ENCODE measurements around the gene CDH23.
A peak's percentile ranks its signal among the peaks of the same experiment; 100 is the strongest.

CDH23 gene

DNA sequence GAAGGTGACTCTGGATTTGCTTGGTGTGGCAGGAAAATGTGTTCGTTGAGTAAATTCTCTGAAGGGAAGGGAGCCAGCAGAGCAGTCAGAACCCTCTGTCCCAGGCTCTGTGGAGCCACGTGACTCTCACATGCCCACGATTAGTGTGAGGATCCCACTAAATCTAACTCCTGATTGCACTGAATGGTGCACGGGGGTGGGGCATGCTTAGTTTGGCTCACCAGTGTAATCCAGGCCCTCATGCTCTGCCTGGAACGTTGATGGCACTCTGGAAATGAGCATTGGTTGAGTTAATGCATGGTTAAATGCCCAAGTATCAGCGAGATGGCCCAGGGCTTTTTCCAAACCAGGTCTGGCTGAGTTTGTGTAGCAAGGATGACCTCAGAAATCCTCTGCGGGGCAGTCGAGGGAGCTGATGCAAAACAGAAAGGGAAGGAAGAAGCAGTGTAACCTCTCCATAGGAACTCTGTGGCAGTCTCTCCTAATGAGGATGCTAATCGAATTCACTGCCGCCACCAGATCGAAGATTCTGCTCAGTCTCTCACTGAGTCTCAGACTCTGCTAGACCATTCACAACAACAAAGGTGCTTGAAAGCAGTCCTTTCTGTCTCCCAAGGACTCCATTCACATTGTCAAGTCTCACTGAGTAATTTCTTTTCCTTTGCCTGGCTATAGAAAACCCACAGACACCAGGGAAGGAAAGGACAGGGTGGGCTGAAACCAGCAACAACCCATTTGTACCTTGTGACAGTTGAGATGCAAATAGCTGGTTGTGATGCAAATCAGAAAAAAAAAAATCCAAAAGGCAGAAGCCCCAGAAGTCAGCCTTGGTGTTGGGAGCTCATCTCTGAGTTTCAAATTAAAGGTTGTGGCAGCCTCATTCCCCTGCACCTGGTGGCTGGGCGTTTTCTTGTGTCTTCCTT lies 224.8 kb downstream of the CDH23 start:
- no peak for DNase-seq
- TF ChIP-seq GATA1 (IDR thresholded peaks at IDR 0.05; ENCODE audit: low read depth, low read length) (no peak), POLR2A (IDR thresholded peaks at IDR 0.05; ENCODE audit: low read length) (no peak)

GRCh38 chr10:71622154-71622526 lies 225.4 kb downstream of the CDH23 start:
- TF ChIP-seq GATA1 (IDR thresholded peaks at IDR 0.05; ENCODE audit: low read depth, low read length) (no peak), POLR2A (IDR thresholded peaks at IDR 0.05; ENCODE audit: low read length) (no peak)

GRCh38 chr10:71622616-71623015 lies 225.9 kb downstream of the CDH23 start:
- TF ChIP-seq GATA1 (IDR thresholded peaks at IDR 0.05; ENCODE audit: low read depth, low read length) (no peak), POLR2A (IDR thresholded peaks at IDR 0.05; ENCODE audit: low read length) (no peak)
- DNase-seq: no peak

More at GRCh38 chr10:71622154-71622526, 225.4 kb downstream of the CDH23 start:
- DNase-seq: no peak

GRCh38 chr10:71623098-71623985 lies 226.6 kb downstream of the CDH23 start:
- TF ChIP-seq POLR2A (IDR thresholded peaks at IDR 0.05; ENCODE audit: low read length): no peak
- TF ChIP-seq GATA1 (IDR thresholded peaks at IDR 0.05; ENCODE audit: low read depth, low read length): no peak
- peak; percentile 15 to 26 for DNase-seq

GRCh38 chr10:71623986-71624291 lies 227.2 kb downstream of the CDH23 start:
- DNase-seq: no peak
- TF ChIP-seq GATA1 (IDR thresholded peaks at IDR 0.05; ENCODE audit: low read depth, low read length): no peak
- no peak for TF ChIP-seq POLR2A (IDR thresholded peaks at IDR 0.05; ENCODE audit: low read length)

GRCh38 chr10:71625445-71626175 lies 228.9 kb downstream of the CDH23 start:
- no peak for DNase-seq
- TF ChIP-seq POLR2A (IDR thresholded peaks at IDR 0.05; ENCODE audit: low read length) (no peak), GATA1 (IDR thresholded peaks at IDR 0.05; ENCODE audit: low read depth, low read length) (no peak)

DNA sequence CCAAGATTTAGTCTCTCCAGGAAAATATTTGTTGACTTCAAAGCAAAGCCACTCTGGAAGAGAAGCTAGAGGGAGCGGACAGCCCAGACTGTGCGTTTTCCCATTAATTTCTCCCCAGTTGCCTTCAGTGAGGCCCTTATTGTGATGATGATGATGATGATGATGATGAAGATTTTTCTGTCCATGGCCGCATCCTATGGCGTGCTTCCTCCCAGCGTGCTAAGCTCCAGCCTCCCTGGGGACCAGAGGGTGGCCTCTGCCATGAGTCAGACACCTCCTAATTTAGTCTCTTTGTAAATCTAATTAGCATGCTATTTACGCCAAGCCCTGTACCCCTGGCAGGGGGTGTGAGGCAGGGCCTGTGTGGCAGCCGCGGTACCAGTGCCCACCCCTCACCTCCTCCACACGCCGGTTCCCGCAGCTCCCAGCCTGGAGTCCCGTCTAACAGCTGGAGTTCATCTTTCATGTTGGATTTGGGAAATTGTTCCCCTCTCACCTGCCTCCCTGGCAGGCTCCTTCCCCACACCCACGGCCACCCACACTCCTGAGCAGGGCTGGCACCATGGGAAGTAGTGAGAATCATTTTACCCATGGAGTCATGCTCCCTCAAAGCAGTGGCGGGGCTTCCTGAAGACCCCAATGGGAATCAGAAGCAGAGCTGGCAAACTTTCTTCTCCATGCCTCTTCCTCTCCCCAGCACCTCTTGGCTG lies 230.7 kb downstream of the CDH23 start:
- TF ChIP-seq GATA1 (IDR thresholded peaks at IDR 0.05; ENCODE audit: low read depth, low read length): no peak
- no peak for TF ChIP-seq POLR2A (IDR thresholded peaks at IDR 0.05; ENCODE audit: low read length)
- no peak for DNase-seq

DNA sequence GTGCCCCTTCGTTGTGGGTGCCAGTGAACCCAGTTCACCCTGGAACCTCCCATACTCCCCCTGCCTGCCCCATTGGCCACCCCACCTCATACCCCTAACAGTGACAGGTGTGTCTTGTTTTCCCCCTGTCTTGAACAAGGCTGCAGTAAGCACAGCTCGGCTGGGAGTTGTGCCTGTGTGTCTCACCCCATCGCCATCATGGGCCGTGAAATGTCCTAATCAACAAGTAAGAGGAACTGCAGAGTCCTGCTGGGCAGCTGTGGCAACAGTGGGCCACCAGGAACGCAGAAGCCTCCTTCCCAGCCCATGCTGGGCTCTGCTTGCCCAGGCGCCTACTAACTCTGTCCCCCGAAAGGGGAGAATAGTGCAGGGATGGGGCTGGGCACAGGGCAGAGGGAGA lies 231.2 kb downstream of the CDH23 start:
- TF ChIP-seq POLR2A (IDR thresholded peaks at IDR 0.05; ENCODE audit: low read length) (no peak), GATA1 (IDR thresholded peaks at IDR 0.05; ENCODE audit: low read depth, low read length) (no peak)
- DNase-seq: no peak

- no peak for DNase-seq
- TF ChIP-seq GATA1 (IDR thresholded peaks at IDR 0.05; ENCODE audit: low read depth, low read length): no peak
- no peak for TF ChIP-seq POLR2A (IDR thresholded peaks at IDR 0.05; ENCODE audit: low read length)
Observed at GRCh38 chr10:71629131-71629530, 232.4 kb downstream of the CDH23 start.

- no peak for DNase-seq
- no peak for TF ChIP-seq POLR2A (IDR thresholded peaks at IDR 0.05; ENCODE audit: low read length)
- no peak for TF ChIP-seq GATA1 (IDR thresholded peaks at IDR 0.05; ENCODE audit: low read depth, low read length)
Observed at GRCh38 chr10:71630168-71630567, 233.4 kb downstream of the CDH23 start.

GRCh38 chr10:71631007-71631861 lies 234.5 kb downstream of the CDH23 start:
- peak; percentile 50 to 57 for DNase-seq
- TF ChIP-seq GATA1 (IDR thresholded peaks at IDR 0.05; ENCODE audit: low read depth, low read length) (no peak), POLR2A (IDR thresholded peaks at IDR 0.05; ENCODE audit: low read length) (no peak)

DNA sequence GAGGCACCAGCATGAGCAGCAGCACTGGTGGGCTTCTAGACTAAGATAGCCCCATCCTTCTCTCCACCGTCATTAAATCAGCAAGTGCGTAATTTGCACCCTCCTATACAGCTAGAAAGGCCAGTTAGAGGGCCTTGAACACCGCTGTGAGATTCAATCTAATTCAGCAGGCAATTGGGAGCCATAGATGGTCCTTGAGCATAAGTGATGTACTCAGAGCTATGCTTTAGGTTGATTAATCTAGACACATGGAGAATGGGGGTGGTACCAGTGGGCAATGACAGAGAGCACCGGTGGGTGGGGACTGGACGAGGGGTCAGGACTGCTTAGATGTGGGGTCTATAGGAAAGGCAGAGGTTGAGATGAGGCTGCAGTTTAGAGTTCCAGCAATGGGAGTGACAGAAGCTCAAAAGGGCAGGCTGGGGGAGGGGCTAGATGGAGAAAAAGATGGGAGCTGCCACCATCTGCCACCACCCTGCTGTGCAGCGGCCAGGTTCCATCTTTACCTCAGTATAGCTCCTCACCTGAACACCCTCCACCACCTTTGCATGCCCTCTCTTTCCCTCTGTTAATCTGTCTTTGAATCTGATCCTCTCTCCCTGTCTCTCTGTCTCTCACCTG lies 235.6 kb downstream of the CDH23 start:
- DNase-seq: peak; percentile 13 to 33
- no peak for TF ChIP-seq POLR2A (IDR thresholded peaks at IDR 0.05; ENCODE audit: low read length)
- no peak for TF ChIP-seq GATA1 (IDR thresholded peaks at IDR 0.05; ENCODE audit: low read depth, low read length)

All from erythroblast (primary cell).